K562 (cell line): ENCODE data around the gene CREB3L2. TPM values are rescaled to one million over a fixed set of nuclear protein-coding genes. Genes with fewer than 3 reads are reported as not detected.
A peak's percentile ranks its signal among the peaks of the same experiment; 100 is the strongest.

Experiments
- ATAC-seq: fragments of 200-7000 bp; cut with Tn5 transposase; 3 replicates; pipeline ENCODE4 v1.9.1; 2020; ENCODE audit warnings: moderate library complexity
- BruUV-seq: library from RNA; stranded (reverse); fragments of 400-500 nt; replicated peaks from 2 replicates; lab custom pipeline; 2021; lab: Mats Ljungman, UMichigan
- CTCF ChIA-PET: fragments of 300-600 bp; formaldehyde crosslinking; extraction: SDS; loops from one replicate; lab custom pipeline; 2021; ENCODE audit warnings: low intra/inter-chr PET ratio; lab: Yijun Ruan, JAX
- POLR2A ChIA-PET: fragments of 300-600, 350-650 bp; sonication (Branson Sonifier 250); formaldehyde crosslinking; extraction: SDS; loops from one replicate; lab custom pipeline; 2021; ENCODE audit warnings: antibody characterized with exemption, inconsistent platforms; lab: Yijun Ruan, JAX
- DNase-seq, 4 experiments: peaks; one replicate each; pipeline versions ENCODE4 v3.0.0 to v3.0.0-alpha.2; 2011 to 2018; ENCODE audit warnings: low spot score in 3 of 4, mixed read lengths in 3 of 4; ENCODE audit errors: extremely low read depth in 1 of 4
- FAIRE-seq: peaks from 2 replicates; lab custom pipeline; 2011; peaks lifted over from hg19 to GRCh38; lab: Jason Lieb, UNC
- H2AFZ ChIP-seq: 2 replicates; pipeline ENCODE4 v1.6.0; 2011; ENCODE audit warnings: low read depth, low read length, control low read depth, inconsistent platforms
- H3K27ac ChIP-seq: fragments of 200-600 bp; 3 replicates; pipeline ENCODE4 v1.8.0; 2011; ENCODE audit warnings: low read depth, mild to moderate bottlenecking, control low read depth, inconsistent platforms, low read length, moderate library complexity, mixed read lengths; ENCODE audit errors: extremely low read depth
- H3K27me3 ChIP-seq, 2 experiments: fragments of 300-600 bp in 1 of 2; 2 replicates in 1 of 2; 3 replicates in 1 of 2; pipeline versions ENCODE4 v1.6.0 to v1.8.0; 2011; ENCODE audit warnings: inconsistent platforms in 2 of 2, low read length in 2 of 2, mild to moderate bottlenecking in 1 of 2, mixed read lengths in 1 of 2, moderate library complexity in 1 of 2; ENCODE audit not compliant: control insufficient read depth in 2 of 2, insufficient read depth in 2 of 2
- H3K36me3 ChIP-seq: fragments of 300-600 bp; 3 replicates; pipeline ENCODE4 v1.8.0; 2011; ENCODE audit warnings: mild to moderate bottlenecking, low read length, inconsistent platforms; ENCODE audit not compliant: control insufficient read depth, insufficient read depth
- H3K4me1 ChIP-seq, 2 experiments: fragments of 200-600 bp in 1 of 2; replicated peaks in 1 of 2; 2 replicates in 1 of 2; 3 replicates in 1 of 2; pipeline versions ENCODE4 v1.5.1 to v1.8.0; 2011; ENCODE audit warnings: inconsistent platforms in 2 of 2, low read length in 2 of 2, mild to moderate bottlenecking in 1 of 2, mixed read lengths in 1 of 2, moderate library complexity in 1 of 2; ENCODE audit not compliant: control insufficient read depth in 2 of 2, insufficient read depth in 2 of 2
- H3K4me2 ChIP-seq: 2 replicates; pipeline ENCODE4 v1.6.1; 2011; ENCODE audit warnings: low read length, control low read depth, inconsistent platforms, mixed read lengths; ENCODE audit not compliant: insufficient read depth
- H3K4me3 ChIP-seq: fragments of 200-600 bp; sonication (generic), shearing (Covaris generic); 2 replicates; pipeline ENCODE4 v1.5.1; 2016; ENCODE audit warnings: control low read depth, inconsistent platforms
- H3K79me2 ChIP-seq: fragments of 200-600 bp; 3 replicates; pipeline ENCODE4 v1.8.0; 2011; ENCODE audit warnings: low read length, inconsistent platforms; ENCODE audit not compliant: control insufficient read depth, insufficient read depth
- H3K9ac ChIP-seq, 2 experiments: 2 replicates each; pipeline versions ENCODE4 v1.6.0 to v1.6.1; 2011; ENCODE audit warnings: low read depth in 2 of 2, low read length in 2 of 2, control low read depth in 1 of 2, inconsistent platforms in 1 of 2, mild to moderate bottlenecking in 1 of 2, mixed read lengths in 1 of 2; ENCODE audit not compliant: insufficient read depth in 1 of 2
- H3K9me1 ChIP-seq: one replicate; pipeline ENCODE4 v1.6.0; 2011; ENCODE audit warnings: inconsistent platforms, mild to moderate bottlenecking, low read length, moderate library complexity; ENCODE audit not compliant: control insufficient read depth, insufficient read depth
- H3K9me3 ChIP-seq: replicated peaks from 2 replicates; pipeline ENCODE4 v1.5.1; 2011; ENCODE audit warnings: low read depth, low read length, inconsistent platforms; ENCODE audit not compliant: control insufficient read depth, insufficient read depth
- H4K20me1 ChIP-seq: replicated peaks from 2 replicates; pipeline ENCODE4 v1.6.1; 2011; ENCODE audit warnings: low read length, inconsistent platforms, mixed read lengths; ENCODE audit not compliant: control insufficient read depth, insufficient read depth
- DPF2 ChIP-seq: fragments of 450-650 bp; IDR thresholded peaks from 2 replicates; pipeline ENCODE4 v1.6.1; 2016
- FOXA3 ChIP-seq, 2 experiments: fragments of 450-650 bp in 1 of 2; sonication (generic) in 1 of 2; formaldehyde crosslinking; IDR thresholded peaks in 1 of 2; conservative IDR thresholded peaks in 1 of 2; 2 replicates each; pipeline versions ENCODE4 v1.4.0 to v1.8.0; 2020 to 2022; ENCODE audit warnings: mild to moderate bottlenecking in 2 of 2, missing genetic modification reagents in 1 of 2
- JUND ChIP-seq, 2 experiments: IDR thresholded peaks; 2 replicates in 1 of 2; 3 replicates in 1 of 2; pipeline ENCODE4 v1.6.1; 2011; ENCODE audit warnings: borderline replicate concordance in 2 of 2, low read depth in 2 of 2, low read length in 2 of 2, improper control_type of control experiment in 1 of 2, missing biosample characterization in 1 of 2, missing genetic modification characterization in 1 of 2, missing genetic modification reagents in 1 of 2
- MEF2A ChIP-seq: IDR thresholded peaks from 2 replicates; pipeline ENCODE4 v1.6.1; 2011; ENCODE audit warnings: low read depth, mild to moderate bottlenecking, low read length, moderate library complexity; ENCODE audit not compliant: control insufficient read depth
- MEIS2 ChIP-seq: fragments of 450-650 bp; IDR thresholded peaks from 2 replicates; pipeline ENCODE4 v1.6.1; 2014; ENCODE audit warnings: mild to moderate bottlenecking; ENCODE audit not compliant: partially characterized antibody
- NR2C1 ChIP-seq, 2 experiments: fragments of 450-650 bp; IDR thresholded peaks; 2 replicates each; pipeline ENCODE4 v1.6.1; 2017; ENCODE audit warnings: mild to moderate bottlenecking in 2 of 2, antibody characterized with exemption in 1 of 2, inconsistent platforms in 1 of 2, missing compliant biosample characterization in 1 of 2, missing genetic modification characterization in 1 of 2
- RBM25 ChIP-seq: fragments of 200-400 bp; formaldehyde crosslinking; IDR thresholded peaks from 2 replicates; pipeline ENCODE4 v1.6.1; 2018; ENCODE audit warnings: low read length, low read depth, moderate library complexity; ENCODE audit not compliant: severe bottlenecking
- TEAD1 ChIP-seq, 2 experiments: fragments of 450-650 bp in 1 of 2; sonication (generic) in 1 of 2; formaldehyde crosslinking; IDR thresholded peaks; 2 replicates each; pipeline versions ENCODE4 v1.4.0 to v1.8.0; 2020 to 2022; ENCODE audit warnings: mild to moderate bottlenecking in 2 of 2, missing genetic modification reagents in 1 of 2
- ZBTB11 ChIP-seq, 3 experiments: fragments of 200-800 bp in 1 of 3; fragments of 250-450 bp in 1 of 3; fragments of 450-650 bp in 1 of 3; sonication (Bioruptor Pico) in 1 of 3; sonication (Bioruptor generic) in 1 of 3; formaldehyde crosslinking in 1 of 3; IDR thresholded peaks; 2 replicates each; pipeline versions ENCODE4 v1.6.1 to v1.8.0; 2016 to 2022; ENCODE audit warnings: mild to moderate bottlenecking in 2 of 3, missing genetic modification characterization in 2 of 3, missing compliant biosample characterization in 1 of 3, moderate library complexity in 1 of 3
- WGBS: fragments of 100-300 bp; shearing (Covaris generic); methylation state at CpG from one replicate; pipeline ENCODE4 v1.1.6; 2016; ENCODE audit warnings: low coverage, mixed read lengths; ENCODE audit not compliant: insufficient coverage; ENCODE audit errors: missing lambda C conversion rate; 5-methylcytosine and 5-hydroxymethylcytosine counted together
- in situ Hi-C: fragments of 300-500 bp; cut with MboI; formaldehyde crosslinking; loops from 4 replicates; pipeline ENCODE4 v1.15.0; 2018; ENCODE audit warnings: inconsistent platforms, mixed read lengths
- intact Hi-C: fragments of 100-400 bp; cut with micrococcal nuclease; formaldehyde crosslinking; loops from 2 replicates; pipeline ENCODE4 v1.14.2; 2022
- polyA plus RNA-seq, 8 experiments: library from polyadenylated mRNA; depleted of rRNA in 4 of 8; stranded (reverse) in 5 of 8; unstranded in 3 of 8; fragments of >200 nt; fragmentation: Nextera tagmentation in 2 of 8; fragmentation: Illumina TruSeq in 1 of 8; extraction: Ambion mirVana in 2 of 8; extraction: Trizol in 1 of 8; gene quantifications; 2 replicates each; pipeline versions ENCODE4 v1.2.1 to v1.2.3, GENCODE V29; 2011 to 2014; ENCODE audit warnings: inconsistent platforms in 1 of 8, missing spikeins in 1 of 8
- total RNA-seq, 7 experiments: library from RNA; depleted of rRNA in 6 of 7; stranded (reverse); fragments of >200 nt in 6 of 7; fragmentation: Illumina TruSeq in 2 of 7; extraction: Trizol in 2 of 7; gene quantifications; 2 replicates each; pipeline versions ENCODE4 v1.2.1 to v1.2.3, GENCODE V29; 2011 to 2021; ENCODE audit warnings: low replicate concordance in 1 of 7
- TF ChIP-seq, protein P1 (sequence below), 2 experiments: fragments of 150-350 bp in 1 of 2; IDR thresholded peaks; 2 replicates each; pipeline ENCODE4 v1.6.1; 2012 to 2016; ENCODE audit warnings: low read depth in 2 of 2, low read length in 2 of 2, mild to moderate bottlenecking in 1 of 2, moderate library complexity in 1 of 2

CREB3L2 gene
- total and polyA plus RNA-seq, 9 of the 15 experiments (the other 6 are each of a cell fraction or from before 2014, with no cell fraction given): 7.1 to 45.6 (median 15.8) TPM

DNA sequence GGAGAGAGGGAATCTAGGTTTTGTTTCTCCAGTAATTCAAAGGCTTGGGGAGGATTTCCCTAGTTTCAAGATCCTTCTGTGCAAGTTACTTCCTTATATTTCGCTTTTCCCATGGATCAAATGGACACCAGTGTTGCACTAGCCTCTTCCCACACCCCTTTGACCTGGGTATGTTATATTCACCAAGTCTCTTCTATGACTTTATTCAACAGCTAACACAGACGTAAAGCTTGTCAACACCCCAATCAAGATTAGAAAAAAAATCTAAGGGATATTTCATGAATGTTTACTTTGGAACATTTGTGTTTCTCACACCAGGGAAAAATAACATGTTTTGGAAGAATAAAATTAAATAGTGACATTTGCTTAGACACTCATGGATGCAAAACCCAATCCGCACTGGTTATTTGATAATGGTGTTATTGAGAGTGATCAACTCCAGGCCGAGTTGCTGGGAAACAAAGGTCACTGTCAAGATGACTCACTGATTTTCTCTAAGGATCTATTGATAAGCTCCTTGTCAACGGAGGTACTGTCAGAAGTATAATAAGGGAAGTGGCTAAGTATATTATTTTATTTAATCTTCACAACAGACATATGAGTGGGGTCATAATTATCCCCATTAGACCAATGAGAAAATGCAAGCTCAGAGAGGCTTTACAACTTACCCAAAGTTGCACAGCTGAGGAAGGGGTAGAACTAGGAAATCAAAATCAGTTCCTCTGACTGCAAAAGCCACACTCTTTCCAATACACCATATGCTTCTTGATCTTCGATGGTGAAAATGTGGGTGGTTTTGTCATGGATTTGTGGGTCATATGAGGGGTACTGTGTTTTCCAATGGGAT lies 52.2 kb downstream of the CREB3L2 start:
- FAIRE-seq (no peak), DNase-seq (no peak), ATAC-seq (no peak)
- CTCF ChIA-PET: no interaction called here
- Histone ChIP-seq H3K36me3 (peaks cover 15% of the 10 kb centered on the region), H3K4me1 (peaks cover 22 to 62% of the 10 kb centered on the region in 2 experiments), H3K79me2 (peaks cover 80% of the 10 kb centered on the region), H3K4me3 (no peak overlapping the region), H3K9me3 (no peaks in the 10 kb centered on the region), H3K9ac (no peak overlapping the region), H3K9me1 (no peaks in the 10 kb centered on the region), H3K27ac (no peak overlapping the region), H3K27me3 (no peaks in the 10 kb centered on the region), H3K4me2 (no peak overlapping the region), H4K20me1 (0 out of 2 replicates have a peak, but pooled peaks cover 4% of the 10 kb centered on the region), H2AFZ (no peak overlapping the region)
- in situ Hi-C loops (loop anchor here (25.0 kb wide), 1 partner anchor 1413 kb away; the partner anchor contains the start of gene LUC7L2), intact Hi-C loops (no loop called here)
- POLR2A ChIA-PET: interaction anchor here (0.6 to 2.1 kb wide), 10 partner anchors 9 to 705 kb away, joined by 3 to 8 read pairs (median 4); no protein-coding TSS in a partner anchor
- BruUV-seq: no TSS peak
- 40% methylated on average over 6 of the region's 6 CpGs for WGBS
- TF ChIP-seq ZBTB11 (CRISPR knock-in tag; IDR thresholded peaks at IDR 0.05): 0 out of 6 replicates have a peak, but pooled peaks of 1 of the 3 experiments have one; percentile 42
- TF ChIP-seq MEIS2: peak; percentile 29
- TF ChIP-seq MEF2A: 0 out of 2 replicates have a peak, but pooled peaks have one; percentile 37
- TF ChIP-seq JUND (IDR thresholded peaks at IDR 0.05; ENCODE audit: borderline replicate concordance, low read depth, low read length): peak; percentile 81
- TF ChIP-seq JUND (tag; IDR thresholded peaks at IDR 0.05; ENCODE audit: borderline replicate concordance, low read depth, low read length): 0 out of 3 replicates have a peak, but pooled peaks have one; percentile 57
- TF ChIP-seq DPF2: 0 out of 2 replicates have a peak, but pooled peaks have one; percentile 30
- TF ChIP-seq, protein P1, sequence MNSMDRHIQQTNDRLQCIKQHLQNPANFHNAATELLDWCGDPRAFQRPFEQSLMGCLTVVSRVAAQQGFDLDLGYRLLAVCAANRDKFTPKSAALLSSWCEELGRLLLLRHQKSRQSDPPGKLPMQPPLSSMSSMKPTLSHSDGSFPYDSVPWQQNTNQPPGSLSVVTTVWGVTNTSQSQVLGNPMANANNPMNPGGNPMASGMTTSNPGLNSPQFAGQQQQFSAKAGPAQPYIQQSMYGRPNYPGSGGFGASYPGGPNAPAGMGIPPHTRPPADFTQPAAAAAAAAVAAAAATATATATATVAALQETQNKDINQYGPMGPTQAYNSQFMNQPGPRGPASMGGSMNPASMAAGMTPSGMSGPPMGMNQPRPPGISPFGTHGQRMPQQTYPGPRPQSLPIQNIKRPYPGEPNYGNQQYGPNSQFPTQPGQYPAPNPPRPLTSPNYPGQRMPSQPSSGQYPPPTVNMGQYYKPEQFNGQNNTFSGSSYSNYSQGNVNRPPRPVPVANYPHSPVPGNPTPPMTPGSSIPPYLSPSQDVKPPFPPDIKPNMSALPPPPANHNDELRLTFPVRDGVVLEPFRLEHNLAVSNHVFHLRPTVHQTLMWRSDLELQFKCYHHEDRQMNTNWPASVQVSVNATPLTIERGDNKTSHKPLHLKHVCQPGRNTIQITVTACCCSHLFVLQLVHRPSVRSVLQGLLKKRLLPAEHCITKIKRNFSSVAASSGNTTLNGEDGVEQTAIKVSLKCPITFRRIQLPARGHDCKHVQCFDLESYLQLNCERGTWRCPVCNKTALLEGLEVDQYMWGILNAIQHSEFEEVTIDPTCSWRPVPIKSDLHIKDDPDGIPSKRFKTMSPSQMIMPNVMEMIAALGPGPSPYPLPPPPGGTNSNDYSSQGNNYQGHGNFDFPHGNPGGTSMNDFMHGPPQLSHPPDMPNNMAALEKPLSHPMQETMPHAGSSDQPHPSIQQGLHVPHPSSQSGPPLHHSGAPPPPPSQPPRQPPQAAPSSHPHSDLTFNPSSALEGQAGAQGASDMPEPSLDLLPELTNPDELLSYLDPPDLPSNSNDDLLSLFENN (IDR thresholded peaks at IDR 0.05; ENCODE audit: low read depth in 2 of 2, low read length in 2 of 2): no peak
- peak; percentile 81 for TF ChIP-seq RBM25
- 0 out of 4 replicates have a peak, but pooled peaks of 1 of the 2 experiments have one; percentile 15 for TF ChIP-seq FOXA3 (CRISPR knock-in tag; conservative IDR thresholded peaks at IDR 0.05 in 1 of 2, IDR thresholded peaks at IDR 0.05 in 1 of 2)
- TF ChIP-seq TEAD1 (CRISPR knock-in tag; IDR thresholded peaks at IDR 0.05): 0 out of 4 replicates have a peak, but pooled peaks of 1 of the 2 experiments have one; percentile 18
- TF ChIP-seq NR2C1 (IDR thresholded peaks at IDR 0.05): no peak
- 0 out of 2 replicates have a peak, but pooled peaks have one; percentile 29 for TF ChIP-seq NR2C1 (tag; IDR thresholded peaks at IDR 0.05)
